Epithelial cell of proximal tubule (primary cell): Measurements from ENCODE around the gene ADAMTS6. TPM values are rescaled to one million over a fixed set of nuclear protein-coding genes. Genes with fewer than 3 reads are reported as not detected.

Experiments
- DNase-seq: peaks from one replicate; pipeline ENCODE4 v3.0.0-alpha.2; 2011; ENCODE audit warnings: low read depth
- H3K4me3 ChIP-seq: 2 replicates; pipeline ENCODE4 v1.5.1; 2011; ENCODE audit warnings: low read depth, mild to moderate bottlenecking, low read length
- CTCF ChIP-seq: conservative IDR thresholded peaks from 2 replicates; pipeline ENCODE4 v1.5.1; 2012; ENCODE audit warnings: low read depth, mild to moderate bottlenecking, low read length
- total RNA-seq: library from RNA; depleted of rRNA; stranded (reverse); fragments of >200 nt; gene quantifications from 2 replicates; pipeline ENCODE4 v1.2.3, GENCODE V29; 2015

Gene ADAMTS6
- total RNA-seq, 1 donor from 2014 or later = 3.5 TPM

GRCh38 chr5:65268525-65268924, 213.2 kb downstream of the ADAMTS6 start:
- no peak for DNase-seq
- H3K4me3 ChIP-seq = no peak overlapping the region
- TF ChIP-seq CTCF = no peak

GRCh38 chr5:65264420-65264819, 217.3 kb downstream of the ADAMTS6 start:
- H3K4me3 ChIP-seq = no peak overlapping the region
- DNase-seq = no peak
- TF ChIP-seq CTCF = no peak

- TF ChIP-seq CTCF = no peak
- DNase-seq = no peak
- no peak overlapping the region for H3K4me3 ChIP-seq
These were observed 218.4 kb downstream of the ADAMTS6 start for GRCh38 chr5:65263321-65263720.

- no peak overlapping the region for H3K4me3 ChIP-seq
- no peak for TF ChIP-seq CTCF
- no peak for DNase-seq
These were observed 219.1 kb downstream of the ADAMTS6 start for GRCh38 chr5:65262649-65263059.

GRCh38 chr5:65262096-65262495, 219.6 kb downstream of the ADAMTS6 start:
- no peak for TF ChIP-seq CTCF
- DNase-seq = no peak
- no peak overlapping the region for H3K4me3 ChIP-seq

GRCh38 chr5:65261499-65261898, 220.2 kb downstream of the ADAMTS6 start:
- DNase-seq = no peak
- TF ChIP-seq CTCF = no peak
- H3K4me3 ChIP-seq = no peak overlapping the region

- no peak overlapping the region for H3K4me3 ChIP-seq
- no peak for DNase-seq
- TF ChIP-seq CTCF = no peak
These were observed 226.4 kb downstream of the ADAMTS6 start for GRCh38 chr5:65255294-65255693.
